ENCODE measurements around the gene DRAP1.

Gene DRAP1, protein sequence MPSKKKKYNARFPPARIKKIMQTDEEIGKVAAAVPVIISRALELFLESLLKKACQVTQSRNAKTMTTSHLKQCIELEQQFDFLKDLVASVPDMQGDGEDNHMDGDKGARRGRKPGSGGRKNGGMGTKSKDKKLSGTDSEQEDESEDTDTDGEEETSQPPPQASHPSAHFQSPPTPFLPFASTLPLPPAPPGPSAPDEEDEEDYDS

DNA sequence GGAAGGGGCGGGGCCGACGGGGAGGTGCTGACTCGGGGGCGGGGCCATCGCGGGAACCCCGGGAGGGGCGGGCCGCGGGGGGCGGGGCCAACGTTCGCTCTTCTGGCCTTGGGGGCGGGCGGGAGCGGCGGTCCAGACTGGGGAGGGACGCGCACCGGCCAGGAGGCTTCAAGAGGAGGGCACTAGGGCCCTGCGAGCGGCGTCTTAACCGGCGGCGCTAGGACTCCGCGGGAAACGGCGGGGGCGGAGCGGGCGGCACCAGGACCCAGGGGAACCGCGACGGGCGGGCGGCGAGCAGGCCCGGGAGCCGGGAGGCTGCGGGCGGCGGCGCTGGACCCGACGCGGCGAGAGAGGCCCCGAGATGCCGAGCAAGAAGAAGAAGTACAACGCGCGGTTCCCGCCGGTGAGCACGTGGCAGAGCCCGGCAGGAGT lies at the start of gene DRAP1:
Gene DRAP1, plus strand, starts transcription at position 286 of the 432 bp plus-strand sequence. Its CDS starts 76 bp downstream, at position 362.
- TF ChIP-seq, protein P1, sequence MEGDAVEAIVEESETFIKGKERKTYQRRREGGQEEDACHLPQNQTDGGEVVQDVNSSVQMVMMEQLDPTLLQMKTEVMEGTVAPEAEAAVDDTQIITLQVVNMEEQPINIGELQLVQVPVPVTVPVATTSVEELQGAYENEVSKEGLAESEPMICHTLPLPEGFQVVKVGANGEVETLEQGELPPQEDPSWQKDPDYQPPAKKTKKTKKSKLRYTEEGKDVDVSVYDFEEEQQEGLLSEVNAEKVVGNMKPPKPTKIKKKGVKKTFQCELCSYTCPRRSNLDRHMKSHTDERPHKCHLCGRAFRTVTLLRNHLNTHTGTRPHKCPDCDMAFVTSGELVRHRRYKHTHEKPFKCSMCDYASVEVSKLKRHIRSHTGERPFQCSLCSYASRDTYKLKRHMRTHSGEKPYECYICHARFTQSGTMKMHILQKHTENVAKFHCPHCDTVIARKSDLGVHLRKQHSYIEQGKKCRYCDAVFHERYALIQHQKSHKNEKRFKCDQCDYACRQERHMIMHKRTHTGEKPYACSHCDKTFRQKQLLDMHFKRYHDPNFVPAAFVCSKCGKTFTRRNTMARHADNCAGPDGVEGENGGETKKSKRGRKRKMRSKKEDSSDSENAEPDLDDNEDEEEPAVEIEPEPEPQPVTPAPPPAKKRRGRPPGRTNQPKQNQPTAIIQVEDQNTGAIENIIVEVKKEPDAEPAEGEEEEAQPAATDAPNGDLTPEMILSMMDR (conservative IDR thresholded peaks at IDR 0.05; ENCODE audit: low read depth, low read length): no peak
- DNase-seq (ENCODE audit: low read depth): peak; percentile 91
- H3K4me3 ChIP-seq (ENCODE audit: low read length): peak within 1 kb of the TSS; percentile 84

DNA sequence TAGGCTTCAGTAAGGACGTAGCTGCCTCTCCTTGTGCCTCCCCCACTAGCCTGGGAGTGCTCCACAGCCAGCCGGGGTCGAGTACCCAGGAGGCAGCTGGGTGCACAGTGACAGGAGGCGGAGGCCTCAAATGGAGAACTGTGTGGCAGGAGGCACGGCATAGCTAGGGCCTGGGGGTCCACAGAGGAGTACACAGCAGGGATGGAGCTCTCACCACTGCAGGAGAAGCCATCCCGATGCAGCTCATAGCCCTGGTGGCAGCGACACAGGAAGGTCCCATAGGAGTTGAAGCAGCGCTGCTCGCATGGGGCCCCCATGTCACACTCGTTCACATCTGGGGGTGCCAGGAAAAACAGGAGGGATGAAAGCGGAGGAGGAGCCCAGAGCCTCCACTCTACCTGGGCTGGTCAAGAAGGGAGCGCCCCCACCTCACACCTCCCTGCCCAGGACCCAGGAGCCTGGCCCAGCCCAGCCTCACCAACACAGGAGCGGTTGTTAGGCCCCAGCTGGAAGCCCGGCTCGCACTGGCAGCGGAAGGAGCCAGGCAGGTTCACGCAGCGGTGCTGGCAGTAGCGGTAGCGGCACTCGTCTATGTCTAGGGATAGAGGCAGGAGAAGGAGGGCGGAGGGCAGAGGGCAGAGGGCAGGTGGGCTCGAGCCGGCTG lies 49.5 kb upstream of the DRAP1 start:
- TF ChIP-seq, protein P1 (conservative IDR thresholded peaks at IDR 0.05; ENCODE audit: low read depth, low read length): no peak

GRCh38 chr11:65870307-65870658 lies 48.9 kb upstream of the DRAP1 start:
- DNase-seq (ENCODE audit: low read depth): no peak
- H3K4me3 ChIP-seq (ENCODE audit: low read length): no peak overlapping the region
- TF ChIP-seq, protein P1 (conservative IDR thresholded peaks at IDR 0.05; ENCODE audit: low read depth, low read length): no peak

More for the DNA sequence above, 49.5 kb upstream of the DRAP1 start:
- DNase-seq (ENCODE audit: low read depth): no peak
- no peak overlapping the region for H3K4me3 ChIP-seq (ENCODE audit: low read length)

DNA sequence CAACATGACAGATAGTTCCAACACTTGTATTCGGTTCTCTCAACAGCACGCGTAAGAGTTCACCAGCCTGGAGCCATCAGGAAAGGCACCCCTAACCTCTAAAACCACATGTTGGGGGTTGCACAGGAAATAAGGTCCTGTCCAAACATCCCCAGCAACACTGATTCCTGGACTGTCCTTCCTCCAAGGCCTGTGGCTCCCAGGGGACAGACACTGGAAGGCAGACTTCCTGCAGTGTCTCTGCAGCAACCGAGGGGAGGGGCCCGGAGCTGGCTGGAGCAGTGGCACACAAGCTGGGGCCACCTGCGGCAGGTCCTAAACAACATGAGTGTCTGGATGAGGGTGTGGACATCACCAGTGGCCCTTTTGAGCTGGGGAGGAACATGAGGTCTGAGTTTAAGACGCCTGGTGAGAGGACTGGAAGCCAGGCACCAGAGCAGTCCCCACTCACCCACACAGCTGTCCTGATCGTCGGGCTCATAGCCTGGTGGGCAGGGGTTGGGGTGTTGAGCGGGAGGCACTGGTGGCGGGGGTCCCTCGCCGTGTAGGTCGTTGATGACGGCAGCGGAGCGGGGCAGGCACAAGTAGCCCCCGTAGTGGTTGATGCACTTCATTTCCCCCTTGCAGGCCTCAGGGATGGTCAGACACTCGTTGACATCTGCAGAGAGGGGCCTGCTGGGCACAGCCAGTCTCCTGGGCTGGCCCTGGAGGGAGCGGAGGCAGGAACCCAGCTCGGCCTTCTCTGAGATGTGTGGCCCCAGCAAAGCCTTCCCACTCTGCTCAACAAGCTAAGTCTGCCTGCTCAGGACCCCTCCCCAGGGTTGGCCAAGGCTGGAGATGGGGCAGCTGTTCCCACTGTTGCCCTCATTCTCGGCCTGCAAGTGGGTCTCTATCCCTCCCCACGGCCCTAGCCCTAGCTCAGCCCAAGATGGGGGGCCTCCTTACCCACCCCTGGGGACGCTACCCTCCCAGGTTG lies 48.2 kb upstream of the DRAP1 start:
- no peak overlapping the region for H3K4me3 ChIP-seq (ENCODE audit: low read length)
- no peak for DNase-seq (ENCODE audit: low read depth)
- TF ChIP-seq, protein P1 (conservative IDR thresholded peaks at IDR 0.05; ENCODE audit: low read depth, low read length): no peak

DNA sequence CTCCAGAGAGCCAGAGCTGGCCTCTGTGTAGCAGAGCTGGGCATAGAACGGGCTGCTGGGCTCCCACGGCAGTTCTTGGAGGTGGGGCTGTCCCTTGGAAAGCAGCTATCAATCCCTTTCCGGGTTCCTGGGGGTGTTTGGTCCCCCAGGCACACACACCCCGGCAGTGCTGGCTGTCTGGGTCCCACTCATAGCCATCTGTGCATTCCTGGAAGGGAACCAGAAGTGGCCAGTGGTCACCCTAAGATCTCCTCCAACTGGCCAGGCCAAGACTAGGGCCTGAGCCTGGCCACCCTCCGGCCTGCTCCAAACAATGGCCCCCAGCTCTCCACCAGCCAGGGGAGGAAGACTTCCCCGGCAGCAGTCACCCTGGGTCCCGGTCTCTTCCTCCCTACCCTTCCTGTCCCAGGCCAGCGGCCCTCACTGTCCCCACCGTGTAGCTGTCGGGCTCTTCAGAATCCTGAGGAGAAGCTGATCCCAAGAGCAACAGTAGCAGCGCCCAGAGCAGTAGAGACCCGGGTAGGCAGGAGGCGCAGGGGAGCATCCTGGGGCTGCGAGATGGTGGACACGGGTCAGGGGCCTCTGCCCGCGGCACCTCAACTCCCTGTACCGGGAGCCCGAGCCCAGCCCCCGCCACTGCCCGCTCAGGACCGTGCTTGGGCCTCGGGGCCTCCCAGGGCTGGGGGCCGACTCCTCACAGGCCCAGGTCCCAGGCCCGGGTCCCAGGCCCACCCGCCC lies 47.2 kb upstream of the DRAP1 start:
- no peak for DNase-seq (ENCODE audit: low read depth)
- H3K4me3 ChIP-seq (ENCODE audit: low read length): peak overlapping the region; percentile 75
- TF ChIP-seq, protein P1 (conservative IDR thresholded peaks at IDR 0.05; ENCODE audit: low read depth, low read length): peak; percentile 38

GRCh38 chr11:65872586-65873317 lies 46.5 kb upstream of the DRAP1 start, which contains the start of gene EFEMP2:
Gene EFEMP2 (minus strand): TSS chr11:65872800. CDS start chr11:65872354, 446 bp downstream.
- TF ChIP-seq, protein P1 (conservative IDR thresholded peaks at IDR 0.05; ENCODE audit: low read depth, low read length): no peak
- peak within 1 kb of the TSS; percentile 75 for H3K4me3 ChIP-seq (ENCODE audit: low read length)
- DNase-seq (ENCODE audit: low read depth): no peak

Measured in retinal pigment epithelial cell (primary cell).